Testis (tissue), 3 donors: ENCODE measurements around the gene L3MBTL4. TPM values are rescaled to one million over a fixed set of nuclear protein-coding genes. Genes with fewer than 3 reads are reported as not detected.
A peak's percentile ranks its signal among the peaks of the same experiment; 100 is the strongest.

Experiments
- DNase-seq: peaks from one replicate; pipeline ENCODE4 v3.0.0-alpha.2; 2019
- H3K27ac ChIP-seq, 2 donors: fragments of 200-600 bp; sonication (generic); one replicate each; pipeline ENCODE4 v1.5.1; 2019
- H3K27me3 ChIP-seq: fragments of 200-600 bp; sonication (generic); one replicate; pipeline ENCODE4 v1.5.1; 2019
- H3K36me3 ChIP-seq: fragments of 200-600 bp; sonication (generic); one replicate; pipeline ENCODE4 v1.5.1; 2017; ENCODE audit warnings: low read depth; ENCODE audit errors: missing control alignments
- H3K4me1 ChIP-seq: fragments of 200-600 bp; sonication (generic); one replicate; pipeline ENCODE4 v1.5.1; 2019
- H3K4me3 ChIP-seq, 2 donors: fragments of 200-600 bp; sonication (generic); one replicate each; pipeline ENCODE4 v1.5.1; 2017 to 2019
- H3K9me3 ChIP-seq: fragments of 200-600 bp; sonication (generic); one replicate; pipeline ENCODE4 v1.5.1; 2017
- POLR2A ChIP-seq: fragments of 450-650 bp; IDR thresholded peaks from one replicate; pipeline ENCODE4 v1.6.1; 2017; ENCODE audit warnings: antibody characterized with exemption, mild to moderate bottlenecking, moderate library complexity
- WGBS, 2 donors: methylation state at CpG; one replicate each; pipeline ENCODE4 v1.1.5; 2018; 5-methylcytosine and 5-hydroxymethylcytosine counted together
- intact Hi-C: fragments of 100-400 bp; cut with DNase I; formaldehyde crosslinking; loops from one replicate; pipeline ENCODE4 v1.15.1; 2023; ENCODE audit warnings: low total_unique reads
- polyA plus RNA-seq: library from polyadenylated mRNA; stranded (reverse); fragments of 350-450 nt; fragmentation: Illumina TruSeq; extraction: RNeasy Lipid Tissue Mini Kit (QIAGEN cat#74804); gene quantifications from one replicate; pipeline ENCODE4 v1.2.3, GENCODE V29; 2014; ENCODE audit warnings: low read depth, low replicate concordance; ENCODE audit not compliant: insufficient read depth
- total RNA-seq, 2 donors: library from RNA; depleted of rRNA; stranded (reverse); fragments of >200 nt; gene quantifications; one replicate each; pipeline ENCODE4 v1.2.3, GENCODE V29; 2016
- TF ChIP-seq, protein P1 (sequence below), 3 experiments: fragments of 450-650 bp in 2 of 3; fragments of 200-600 bp in 1 of 3; sonication (generic) in 1 of 3; IDR thresholded peaks; one replicate each; pipeline ENCODE4 v1.5.1; 2016 to 2019; ENCODE audit warnings: antibody characterized with exemption in 3 of 3, mild to moderate bottlenecking in 2 of 3, moderate library complexity in 1 of 3

L3MBTL4 gene
- total and polyA plus RNA-seq, 3 donors from 2014 or later: 26.6 to 50.9 (median 46.2) TPM

DNA sequence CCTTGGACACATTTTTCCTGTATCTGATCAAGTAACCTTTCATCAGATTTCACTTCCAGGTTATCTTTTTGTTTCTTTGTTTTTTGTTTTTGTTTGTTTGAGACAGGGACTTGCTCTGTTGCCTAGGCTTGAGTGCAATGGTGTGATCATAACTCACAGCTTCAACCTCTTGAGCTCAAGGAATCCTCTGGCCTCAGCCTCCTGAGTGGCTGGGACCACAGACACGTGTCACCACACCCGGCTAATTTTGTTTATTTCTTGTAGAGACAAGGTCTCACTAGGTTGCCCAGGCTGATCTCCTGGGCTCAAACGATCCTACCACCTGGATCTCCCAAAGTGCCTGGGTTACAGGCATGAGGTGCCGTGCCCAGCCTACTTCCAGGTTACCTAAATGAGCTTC lies 124.9 kb downstream of the L3MBTL4 start:
- no peaks in the 10 kb centered on the region for H3K9me3 ChIP-seq
- TF ChIP-seq POLR2A: no peak
- TF ChIP-seq, protein P1, sequence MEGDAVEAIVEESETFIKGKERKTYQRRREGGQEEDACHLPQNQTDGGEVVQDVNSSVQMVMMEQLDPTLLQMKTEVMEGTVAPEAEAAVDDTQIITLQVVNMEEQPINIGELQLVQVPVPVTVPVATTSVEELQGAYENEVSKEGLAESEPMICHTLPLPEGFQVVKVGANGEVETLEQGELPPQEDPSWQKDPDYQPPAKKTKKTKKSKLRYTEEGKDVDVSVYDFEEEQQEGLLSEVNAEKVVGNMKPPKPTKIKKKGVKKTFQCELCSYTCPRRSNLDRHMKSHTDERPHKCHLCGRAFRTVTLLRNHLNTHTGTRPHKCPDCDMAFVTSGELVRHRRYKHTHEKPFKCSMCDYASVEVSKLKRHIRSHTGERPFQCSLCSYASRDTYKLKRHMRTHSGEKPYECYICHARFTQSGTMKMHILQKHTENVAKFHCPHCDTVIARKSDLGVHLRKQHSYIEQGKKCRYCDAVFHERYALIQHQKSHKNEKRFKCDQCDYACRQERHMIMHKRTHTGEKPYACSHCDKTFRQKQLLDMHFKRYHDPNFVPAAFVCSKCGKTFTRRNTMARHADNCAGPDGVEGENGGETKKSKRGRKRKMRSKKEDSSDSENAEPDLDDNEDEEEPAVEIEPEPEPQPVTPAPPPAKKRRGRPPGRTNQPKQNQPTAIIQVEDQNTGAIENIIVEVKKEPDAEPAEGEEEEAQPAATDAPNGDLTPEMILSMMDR (IDR thresholded peaks at IDR 0.05): no peak
- no peaks in the 10 kb centered on the region for H3K36me3 ChIP-seq
- no peaks in the 10 kb centered on the region for H3K27me3 ChIP-seq
- peaks cover 9% of the 10 kb centered on the region for H3K4me1 ChIP-seq
- no peak overlapping the region for H3K27ac ChIP-seq
- intact Hi-C loops: no loop called here
- H3K4me3 ChIP-seq: no peak overlapping the region
- no peak for DNase-seq
- WGBS, 2 donors: 78 to 82% methylated on average over 4 of the region's 4 CpGs

DNA sequence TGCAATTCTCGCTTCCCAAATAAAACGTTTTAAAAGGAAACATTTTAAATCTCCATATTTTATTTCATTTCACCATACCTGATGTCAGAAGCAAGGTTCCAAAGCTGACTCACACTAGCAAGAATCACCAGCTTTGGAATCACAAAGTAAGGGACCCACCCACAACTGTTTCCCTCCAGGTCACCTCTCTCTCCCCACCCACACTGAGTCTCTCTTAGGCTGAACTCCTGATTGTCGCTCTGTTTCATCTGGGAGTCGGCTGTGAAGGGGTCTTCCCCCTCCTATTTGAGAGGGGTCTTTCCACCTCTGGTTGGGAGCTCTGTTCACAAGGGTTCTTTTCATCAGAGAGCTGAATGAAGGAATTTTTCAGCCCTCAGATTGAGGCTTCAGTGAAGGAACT lies 128.1 kb downstream of the L3MBTL4 start:
- no peak for TF ChIP-seq POLR2A
- TF ChIP-seq, protein P1 (IDR thresholded peaks at IDR 0.05): no peak
- H3K36me3 ChIP-seq: no peaks in the 10 kb centered on the region
- WGBS, 2 donors: 65 to 70% methylated on average over 4 of the region's 4 CpGs
- H3K27ac ChIP-seq: no peak overlapping the region
- H3K9me3 ChIP-seq: no peaks in the 10 kb centered on the region
- no peak overlapping the region for H3K4me3 ChIP-seq
- H3K27me3 ChIP-seq: no peaks in the 10 kb centered on the region
- peaks cover 14% of the 10 kb centered on the region for H3K4me1 ChIP-seq
- intact Hi-C loops: no loop called here
- DNase-seq: no peak

DNA sequence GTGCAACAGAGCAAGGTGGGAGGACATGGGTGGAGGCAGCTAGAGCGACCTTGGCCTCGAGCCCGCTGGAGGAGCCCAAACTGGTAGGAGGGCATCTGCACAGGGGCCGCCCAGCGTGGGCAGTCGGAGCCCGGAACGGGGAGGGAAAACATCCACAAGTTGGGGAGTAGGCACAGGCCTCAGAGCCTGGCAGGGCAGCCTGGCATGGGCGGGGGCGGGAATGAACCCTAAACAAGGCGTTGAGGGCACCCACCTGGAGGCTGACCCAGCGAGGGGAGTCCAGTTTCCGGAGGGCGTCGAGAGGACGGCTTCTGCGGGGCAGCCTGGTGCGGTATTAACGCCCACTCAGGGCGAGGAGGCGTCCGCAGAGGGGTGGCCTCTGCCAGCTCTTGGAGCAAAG lies 129.9 kb downstream of the L3MBTL4 start:
- no peak for DNase-seq
- no peak for TF ChIP-seq POLR2A
- TF ChIP-seq, protein P1 (IDR thresholded peaks at IDR 0.05): no peak
- intact Hi-C loops: no loop called here
- Histone ChIP-seq H3K36me3 (no peaks in the 10 kb centered on the region), H3K4me3 (peak overlapping the region in 1 of 2 donors; percentile 9), H3K9me3 (no peaks in the 10 kb centered on the region), H3K27me3 (no peaks in the 10 kb centered on the region), H3K27ac (no peak overlapping the region), H3K4me1 (peaks cover 14% of the 10 kb centered on the region)
- WGBS, 2 donors: 57 to 84% methylated on average over 22 of the region's 22 CpGs

DNA sequence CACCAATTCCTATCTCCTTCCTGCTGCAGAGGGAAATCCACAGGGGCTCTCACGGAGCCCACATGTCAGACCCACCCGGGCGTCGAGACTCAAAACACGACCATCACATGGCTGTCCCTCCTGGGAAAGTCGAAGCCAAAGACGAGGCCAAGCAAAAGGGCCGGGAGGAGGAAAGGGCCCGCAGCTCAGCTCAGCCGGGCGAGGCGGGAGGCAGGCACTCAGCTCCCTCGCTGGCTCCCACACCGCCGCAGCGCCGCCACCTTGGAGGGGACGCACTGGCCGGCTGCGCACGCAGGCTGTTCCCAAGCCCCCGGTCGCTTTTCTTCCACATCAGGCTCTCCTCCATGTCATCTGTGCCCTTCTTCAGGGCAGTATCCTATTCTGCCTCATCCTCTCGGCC lies 130.4 kb downstream of the L3MBTL4 start:
- H3K27ac ChIP-seq: no peak overlapping the region
- intact Hi-C loops: no loop called here
- no peak for DNase-seq
- H3K9me3 ChIP-seq: no peaks in the 10 kb centered on the region
- peaks cover 14% of the 10 kb centered on the region for H3K4me1 ChIP-seq
- WGBS, 2 donors: 63 to 82% methylated on average over 12 to 24 of the region's 24 CpGs
- TF ChIP-seq POLR2A: no peak
- TF ChIP-seq, protein P1 (IDR thresholded peaks at IDR 0.05): no peak
- H3K4me3 ChIP-seq: peak overlapping the region in 1 of 2 donors; percentile 9
- H3K36me3 ChIP-seq: no peaks in the 10 kb centered on the region
- no peaks in the 10 kb centered on the region for H3K27me3 ChIP-seq

DNA sequence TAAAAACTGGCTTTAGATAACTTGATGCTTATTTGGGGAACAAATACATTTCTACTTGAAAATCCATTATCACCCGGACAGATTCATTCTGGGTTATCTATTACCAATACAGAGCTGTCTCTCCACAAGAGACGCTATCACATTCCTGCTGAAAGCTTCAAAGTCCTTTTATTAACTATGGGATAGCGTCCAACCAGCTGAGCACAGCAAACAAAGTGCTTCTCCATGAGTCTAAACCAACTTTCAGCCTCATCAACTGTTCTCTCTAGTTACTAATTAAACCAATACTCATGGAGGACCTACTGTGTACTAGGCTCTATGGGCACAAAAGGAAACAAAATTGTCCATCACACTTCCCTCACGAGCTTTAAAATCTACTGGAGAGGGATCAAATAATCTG lies 132.8 kb downstream of the L3MBTL4 start:
- H3K4me3 ChIP-seq: no peak overlapping the region
- 55 to 64% methylated on average over 4 of the region's 4 CpGs for WGBS, 2 donors
- no peak overlapping the region for H3K27ac ChIP-seq
- TF ChIP-seq, protein P1 (IDR thresholded peaks at IDR 0.05): no peak
- TF ChIP-seq POLR2A: no peak
- DNase-seq: no peak
- peaks cover 10% of the 10 kb centered on the region for H3K4me1 ChIP-seq
- H3K27me3 ChIP-seq: no peaks in the 10 kb centered on the region
- H3K36me3 ChIP-seq: no peaks in the 10 kb centered on the region
- no peaks in the 10 kb centered on the region for H3K9me3 ChIP-seq
- intact Hi-C loops: no loop called here
